GM23338 (cell line): ENCODE results near the gene HMX2. TPM values are rescaled to one million over a fixed set of nuclear protein-coding genes. Genes with fewer than 3 reads are reported as not detected.

Experiments
- EZH2 ChIP-seq: fragments of 200-600 bp; sonication (generic); IDR thresholded peaks from one replicate; pipeline ENCODE4 v1.8.0; 2017; ENCODE audit warnings: antibody characterized with exemption, mild to moderate bottlenecking, low read depth; ENCODE audit not compliant: unreplicated experiment
- EZH2phosphoT487 ChIP-seq: fragments of 200-600 bp; sonication (generic); IDR thresholded peaks from one replicate; pipeline ENCODE4 v1.8.1; 2018; ENCODE audit warnings: antibody characterized with exemption; ENCODE audit not compliant: unreplicated experiment
- JUNB ChIP-seq: IDR thresholded peaks from one replicate; pipeline ENCODE4 v1.6.1; 2016; ENCODE audit warnings: antibody characterized with exemption; ENCODE audit not compliant: unreplicated experiment
- NANOG ChIP-seq: IDR thresholded peaks from 2 replicates; pipeline ENCODE4 v1.6.1; 2016; ENCODE audit warnings: antibody characterized with exemption, borderline replicate concordance
- POLR2AphosphoS5 ChIP-seq: IDR thresholded peaks from 2 replicates; pipeline ENCODE4 v1.6.1; 2016; ENCODE audit warnings: antibody characterized with exemption, low read depth
- STAT1 ChIP-seq: IDR thresholded peaks from one replicate; pipeline ENCODE4 v1.6.1; 2016; ENCODE audit warnings: antibody characterized with exemption; ENCODE audit not compliant: unreplicated experiment
- ZNF114 ChIP-seq: fragments of 250-450 bp; sonication (Bioruptor Pico); IDR thresholded peaks from 2 replicates; pipeline ENCODE4 v1.5.0; 2020; ENCODE audit warnings: mild to moderate bottlenecking, moderate library complexity
- ZNF331 ChIP-seq: fragments of 250-450 bp; sonication (Bioruptor Pico); IDR thresholded peaks from 2 replicates; pipeline ENCODE4 v1.5.0; 2020; ENCODE audit warnings: low read depth, mild to moderate bottlenecking, moderate library complexity
- polyA plus RNA-seq: library from polyadenylated mRNA; unstranded; fragments of >200 nt; fragmentation: Nextera tagmentation; extraction: Ambion mirVana; gene quantifications from 2 replicates; pipeline ENCODE4 v1.2.1, GENCODE V29; 2016
- total RNA-seq: library from RNA; depleted of rRNA; stranded (reverse); fragments of >200 nt; shearing (Covaris generic); gene quantifications from 2 replicates; pipeline ENCODE4 v1.2.3, GENCODE V29; 2014
- TF ChIP-seq, protein P1 (sequence below): fragments of 250-450 bp; sonication (Bioruptor Pico); IDR thresholded peaks from 2 replicates; pipeline ENCODE4 v1.5.0; 2020; ENCODE audit warnings: mild to moderate bottlenecking, moderate library complexity
- TF ChIP-seq, protein P2 (sequence below), 2 experiments: fragments of 200-600 bp in 1 of 2; sonication (generic) in 1 of 2; conservative IDR thresholded peaks; 2 replicates each; pipeline versions ENCODE4 v1.5.1 to v1.6.1; 2016 to 2017; ENCODE audit warnings: antibody characterized with exemption in 2 of 2, low read depth in 2 of 2, mild to moderate bottlenecking in 2 of 2, moderate library complexity in 1 of 2
- TF ChIP-seq, protein P3 (sequence below): IDR thresholded peaks from 2 replicates; pipeline ENCODE4 v1.6.1; 2016; ENCODE audit warnings: antibody characterized with exemption
- TF ChIP-seq, protein P4 (sequence below): IDR thresholded peaks from one replicate; pipeline ENCODE4 v1.6.1; 2018; ENCODE audit warnings: antibody characterized with exemption; ENCODE audit not compliant: unreplicated experiment

HMX2 gene
- total and polyA plus RNA-seq, 2 experiments from 2014 or later: 2.6 to 3.4 TPM

DNA sequence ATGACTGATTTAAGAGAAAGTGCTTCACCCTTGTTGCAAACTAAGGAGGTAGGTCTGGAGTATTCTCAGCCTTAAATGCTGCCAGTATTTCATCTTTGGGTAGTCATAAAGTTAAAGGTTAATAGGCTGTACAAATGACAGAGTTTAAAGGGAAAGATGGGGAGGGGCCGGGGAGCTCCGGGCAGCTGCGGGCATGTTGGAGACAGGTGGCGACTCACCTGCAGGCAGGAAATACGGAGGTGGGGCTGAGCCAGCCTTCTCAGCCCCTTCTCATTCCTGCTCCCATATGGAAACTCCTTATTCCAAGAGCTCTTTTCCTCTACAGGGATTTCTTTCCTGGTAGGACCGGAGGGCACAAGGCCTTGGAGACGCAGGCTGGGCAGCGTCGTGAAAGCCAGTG lies 44.0 kb upstream of the HMX2 start (continued):
- TF ChIP-seq, protein P1, sequence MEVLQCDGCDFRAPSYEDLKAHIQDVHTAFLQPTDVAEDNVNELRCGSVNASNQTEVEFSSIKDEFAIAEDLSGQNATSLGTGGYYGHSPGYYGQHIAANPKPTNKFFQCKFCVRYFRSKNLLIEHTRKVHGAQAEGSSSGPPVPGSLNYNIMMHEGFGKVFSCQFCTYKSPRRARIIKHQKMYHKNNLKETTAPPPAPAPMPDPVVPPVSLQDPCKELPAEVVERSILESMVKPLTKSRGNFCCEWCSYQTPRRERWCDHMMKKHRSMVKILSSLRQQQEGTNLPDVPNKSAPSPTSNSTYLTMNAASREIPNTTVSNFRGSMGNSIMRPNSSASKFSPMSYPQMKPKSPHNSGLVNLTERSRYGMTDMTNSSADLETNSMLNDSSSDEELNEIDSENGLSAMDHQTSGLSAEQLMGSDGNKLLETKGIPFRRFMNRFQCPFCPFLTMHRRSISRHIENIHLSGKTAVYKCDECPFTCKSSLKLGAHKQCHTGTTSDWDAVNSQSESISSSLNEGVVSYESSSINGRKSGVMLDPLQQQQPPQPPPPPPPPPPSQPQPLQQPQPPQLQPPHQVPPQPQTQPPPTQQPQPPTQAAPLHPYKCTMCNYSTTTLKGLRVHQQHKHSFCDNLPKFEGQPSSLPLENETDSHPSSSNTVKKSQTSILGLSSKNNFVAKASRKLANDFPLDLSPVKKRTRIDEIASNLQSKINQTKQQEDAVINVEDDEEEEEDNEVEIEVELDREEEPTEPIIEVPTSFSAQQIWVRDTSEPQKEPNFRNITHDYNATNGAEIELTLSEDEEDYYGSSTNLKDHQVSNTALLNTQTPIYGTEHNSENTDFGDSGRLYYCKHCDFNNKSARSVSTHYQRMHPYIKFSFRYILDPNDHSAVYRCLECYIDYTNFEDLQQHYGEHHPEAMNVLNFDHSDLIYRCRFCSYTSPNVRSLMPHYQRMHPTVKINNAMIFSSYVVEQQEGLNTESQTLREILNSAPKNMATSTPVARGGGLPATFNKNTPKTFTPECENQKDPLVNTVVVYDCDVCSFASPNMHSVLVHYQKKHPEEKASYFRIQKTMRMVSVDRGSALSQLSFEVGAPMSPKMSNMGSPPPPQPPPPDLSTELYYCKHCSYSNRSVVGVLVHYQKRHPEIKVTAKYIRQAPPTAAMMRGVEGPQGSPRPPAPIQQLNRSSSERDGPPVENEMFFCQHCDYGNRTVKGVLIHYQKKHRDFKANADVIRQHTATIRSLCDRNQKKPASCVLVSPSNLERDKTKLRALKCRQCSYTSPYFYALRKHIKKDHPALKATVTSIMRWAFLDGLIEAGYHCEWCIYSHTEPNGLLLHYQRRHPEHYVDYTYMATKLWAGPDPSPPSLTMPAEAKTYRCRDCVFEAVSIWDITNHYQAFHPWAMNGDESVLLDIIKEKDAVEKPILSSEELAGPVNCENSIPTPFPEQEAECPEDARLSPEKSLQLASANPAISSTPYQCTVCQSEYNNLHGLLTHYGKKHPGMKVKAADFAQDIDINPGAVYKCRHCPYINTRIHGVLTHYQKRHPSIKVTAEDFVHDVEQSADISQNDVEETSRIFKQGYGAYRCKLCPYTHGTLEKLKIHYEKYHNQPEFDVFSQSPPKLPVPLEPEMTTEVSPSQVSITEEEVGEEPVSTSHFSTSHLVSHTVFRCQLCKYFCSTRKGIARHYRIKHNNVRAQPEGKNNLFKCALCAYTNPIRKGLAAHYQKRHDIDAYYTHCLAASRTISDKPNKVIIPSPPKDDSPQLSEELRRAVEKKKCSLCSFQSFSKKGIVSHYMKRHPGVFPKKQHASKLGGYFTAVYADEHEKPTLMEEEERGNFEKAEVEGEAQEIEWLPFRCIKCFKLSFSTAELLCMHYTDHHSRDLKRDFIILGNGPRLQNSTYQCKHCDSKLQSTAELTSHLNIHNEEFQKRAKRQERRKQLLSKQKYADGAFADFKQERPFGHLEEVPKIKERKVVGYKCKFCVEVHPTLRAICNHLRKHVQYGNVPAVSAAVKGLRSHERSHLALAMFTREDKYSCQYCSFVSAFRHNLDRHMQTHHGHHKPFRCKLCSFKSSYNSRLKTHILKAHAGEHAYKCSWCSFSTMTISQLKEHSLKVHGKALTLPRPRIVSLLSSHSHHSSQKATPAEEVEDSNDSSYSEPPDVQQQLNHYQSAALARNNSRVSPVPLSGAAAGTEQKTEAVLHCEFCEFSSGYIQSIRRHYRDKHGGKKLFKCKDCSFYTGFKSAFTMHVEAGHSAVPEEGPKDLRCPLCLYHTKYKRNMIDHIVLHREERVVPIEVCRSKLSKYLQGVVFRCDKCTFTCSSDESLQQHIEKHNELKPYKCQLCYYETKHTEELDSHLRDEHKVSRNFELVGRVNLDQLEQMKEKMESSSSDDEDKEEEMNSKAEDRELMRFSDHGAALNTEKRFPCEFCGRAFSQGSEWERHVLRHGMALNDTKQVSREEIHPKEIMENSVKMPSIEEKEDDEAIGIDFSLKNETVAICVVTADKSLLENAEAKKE (CRISPR knock-in tag): no peak
- TF ChIP-seq STAT1 (no peak), POLR2AphosphoS5 (no peak), EZH2 (no peak), JUNB (no peak), ZNF114 (CRISPR knock-in tag) (no peak), EZH2phosphoT487 (no peak), ZNF331 (CRISPR knock-in tag) (no peak), NANOG (no peak)
- TF ChIP-seq, protein P2, sequence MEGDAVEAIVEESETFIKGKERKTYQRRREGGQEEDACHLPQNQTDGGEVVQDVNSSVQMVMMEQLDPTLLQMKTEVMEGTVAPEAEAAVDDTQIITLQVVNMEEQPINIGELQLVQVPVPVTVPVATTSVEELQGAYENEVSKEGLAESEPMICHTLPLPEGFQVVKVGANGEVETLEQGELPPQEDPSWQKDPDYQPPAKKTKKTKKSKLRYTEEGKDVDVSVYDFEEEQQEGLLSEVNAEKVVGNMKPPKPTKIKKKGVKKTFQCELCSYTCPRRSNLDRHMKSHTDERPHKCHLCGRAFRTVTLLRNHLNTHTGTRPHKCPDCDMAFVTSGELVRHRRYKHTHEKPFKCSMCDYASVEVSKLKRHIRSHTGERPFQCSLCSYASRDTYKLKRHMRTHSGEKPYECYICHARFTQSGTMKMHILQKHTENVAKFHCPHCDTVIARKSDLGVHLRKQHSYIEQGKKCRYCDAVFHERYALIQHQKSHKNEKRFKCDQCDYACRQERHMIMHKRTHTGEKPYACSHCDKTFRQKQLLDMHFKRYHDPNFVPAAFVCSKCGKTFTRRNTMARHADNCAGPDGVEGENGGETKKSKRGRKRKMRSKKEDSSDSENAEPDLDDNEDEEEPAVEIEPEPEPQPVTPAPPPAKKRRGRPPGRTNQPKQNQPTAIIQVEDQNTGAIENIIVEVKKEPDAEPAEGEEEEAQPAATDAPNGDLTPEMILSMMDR (conservative IDR thresholded peaks at IDR 0.05; ENCODE audit: low read depth in 2 of 2): no peak
- TF ChIP-seq, protein P3, sequence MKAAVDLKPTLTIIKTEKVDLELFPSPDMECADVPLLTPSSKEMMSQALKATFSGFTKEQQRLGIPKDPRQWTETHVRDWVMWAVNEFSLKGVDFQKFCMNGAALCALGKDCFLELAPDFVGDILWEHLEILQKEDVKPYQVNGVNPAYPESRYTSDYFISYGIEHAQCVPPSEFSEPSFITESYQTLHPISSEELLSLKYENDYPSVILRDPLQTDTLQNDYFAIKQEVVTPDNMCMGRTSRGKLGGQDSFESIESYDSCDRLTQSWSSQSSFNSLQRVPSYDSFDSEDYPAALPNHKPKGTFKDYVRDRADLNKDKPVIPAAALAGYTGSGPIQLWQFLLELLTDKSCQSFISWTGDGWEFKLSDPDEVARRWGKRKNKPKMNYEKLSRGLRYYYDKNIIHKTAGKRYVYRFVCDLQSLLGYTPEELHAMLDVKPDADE: no peak
- TF ChIP-seq, protein P4, sequence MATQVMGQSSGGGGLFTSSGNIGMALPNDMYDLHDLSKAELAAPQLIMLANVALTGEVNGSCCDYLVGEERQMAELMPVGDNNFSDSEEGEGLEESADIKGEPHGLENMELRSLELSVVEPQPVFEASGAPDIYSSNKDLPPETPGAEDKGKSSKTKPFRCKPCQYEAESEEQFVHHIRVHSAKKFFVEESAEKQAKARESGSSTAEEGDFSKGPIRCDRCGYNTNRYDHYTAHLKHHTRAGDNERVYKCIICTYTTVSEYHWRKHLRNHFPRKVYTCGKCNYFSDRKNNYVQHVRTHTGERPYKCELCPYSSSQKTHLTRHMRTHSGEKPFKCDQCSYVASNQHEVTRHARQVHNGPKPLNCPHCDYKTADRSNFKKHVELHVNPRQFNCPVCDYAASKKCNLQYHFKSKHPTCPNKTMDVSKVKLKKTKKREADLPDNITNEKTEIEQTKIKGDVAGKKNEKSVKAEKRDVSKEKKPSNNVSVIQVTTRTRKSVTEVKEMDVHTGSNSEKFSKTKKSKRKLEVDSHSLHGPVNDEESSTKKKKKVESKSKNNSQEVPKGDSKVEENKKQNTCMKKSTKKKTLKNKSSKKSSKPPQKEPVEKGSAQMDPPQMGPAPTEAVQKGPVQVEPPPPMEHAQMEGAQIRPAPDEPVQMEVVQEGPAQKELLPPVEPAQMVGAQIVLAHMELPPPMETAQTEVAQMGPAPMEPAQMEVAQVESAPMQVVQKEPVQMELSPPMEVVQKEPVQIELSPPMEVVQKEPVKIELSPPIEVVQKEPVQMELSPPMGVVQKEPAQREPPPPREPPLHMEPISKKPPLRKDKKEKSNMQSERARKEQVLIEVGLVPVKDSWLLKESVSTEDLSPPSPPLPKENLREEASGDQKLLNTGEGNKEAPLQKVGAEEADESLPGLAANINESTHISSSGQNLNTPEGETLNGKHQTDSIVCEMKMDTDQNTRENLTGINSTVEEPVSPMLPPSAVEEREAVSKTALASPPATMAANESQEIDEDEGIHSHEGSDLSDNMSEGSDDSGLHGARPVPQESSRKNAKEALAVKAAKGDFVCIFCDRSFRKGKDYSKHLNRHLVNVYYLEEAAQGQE: no peak
